ENCODE results near the gene NAIP. TPM values are rescaled to one million over a fixed set of nuclear protein-coding genes. Genes with fewer than 3 reads are reported as not detected.
"Not testable (repeated sequence)": the region's sequence is repeated elsewhere in the genome, so short reads cannot be mapped to it uniquely, and the experiment has no call there.

Gene NAIP
- total RNA-seq, 1 experiment from 2014 or later = 8.0 TPM

- POLR2A ChIA-PET = no interaction called here
- in situ Hi-C loops (cut with HindIII; ENCODE audit: low pct_unique_long_range_greater_than_20kb, low sequenced_read_pairs) (no loop called here), intact Hi-C loops (cut with micrococcal nuclease; ENCODE audit: unreplicated experiment) (no loop called here)
- Histone ChIP-seq H3K4me3 (ENCODE audit: low read depth in 2 of 2, low read length in 2 of 2) (no peak overlapping the region), H3K36me3 (ENCODE audit: control insufficient read depth, insufficient read depth, low read length) (no peaks in the 10 kb centered on the region), H3K9me3 (ENCODE audit: control insufficient read depth, insufficient read depth, low read depth, low read length) (no peaks in the 10 kb centered on the region), H3K4me1 (ENCODE audit: control insufficient read depth, insufficient read depth, low read length) (no peaks in the 10 kb centered on the region), H3K27ac (ENCODE audit: low read length) (no peak overlapping the region), H3K27me3 (ENCODE audit: control insufficient read depth, insufficient read depth, low read length) (no peaks in the 10 kb centered on the region)
- no TSS peak for BruUV-seq (replicated peaks)
- no peak for ATAC-seq
- TF ChIP-seq TCF7L2 (IDR thresholded peaks at IDR 0.05; ENCODE audit: low read depth, low read length) (no peak), POLR2AphosphoS5 (IDR thresholded peaks at IDR 0.05; ENCODE audit: low read depth, low read length) (no peak), SIN3A (IDR thresholded peaks at IDR 0.05; ENCODE audit: borderline replicate concordance, insufficient read depth, low read depth, low read length) (no peak), CTCF (IDR thresholded peaks at IDR 0.05) (no peak), REST (IDR thresholded peaks at IDR 0.05; ENCODE audit: insufficient read depth in 1 of 2, low read depth in 2 of 2, low read length in 1 of 2) (no peak)
- CTCF ChIA-PET = no interaction called here
- DNase-seq (ENCODE audit: low read depth, low spot score) = no peak
Measured at GRCh38 chr5:71013575-71013974, 11.6 kb downstream of the NAIP start.

- ChIA-PET POLR2A (no interaction called here), CTCF (no interaction called here)
- in situ Hi-C loops (cut with HindIII; ENCODE audit: low pct_unique_long_range_greater_than_20kb, low sequenced_read_pairs) (no loop called here), intact Hi-C loops (cut with micrococcal nuclease; ENCODE audit: unreplicated experiment) (no loop called here)
- H3K27ac ChIP-seq (ENCODE audit: low read length) = no peak overlapping the region
- no peaks in the 10 kb centered on the region for H3K4me1 ChIP-seq (ENCODE audit: control insufficient read depth, insufficient read depth, low read length)
- no peaks in the 10 kb centered on the region for H3K9me3 ChIP-seq (ENCODE audit: control insufficient read depth, insufficient read depth, low read depth, low read length)
- BruUV-seq (replicated peaks) = no TSS peak
- no peaks in the 10 kb centered on the region for H3K36me3 ChIP-seq (ENCODE audit: control insufficient read depth, insufficient read depth, low read length)
- H3K4me3 ChIP-seq (ENCODE audit: low read depth in 2 of 2, low read length in 2 of 2) = no peak overlapping the region
- DNase-seq (ENCODE audit: low read depth, low spot score) (no peak), ATAC-seq (no peak)
- TF ChIP-seq REST (IDR thresholded peaks at IDR 0.05; ENCODE audit: insufficient read depth in 1 of 2, low read depth in 2 of 2, low read length in 1 of 2) (no peak), SIN3A (IDR thresholded peaks at IDR 0.05; ENCODE audit: borderline replicate concordance, insufficient read depth, low read depth, low read length) (no peak), POLR2AphosphoS5 (IDR thresholded peaks at IDR 0.05; ENCODE audit: low read depth, low read length) (no peak), CTCF (IDR thresholded peaks at IDR 0.05) (no peak), TCF7L2 (IDR thresholded peaks at IDR 0.05; ENCODE audit: low read depth, low read length) (no peak)
- H3K27me3 ChIP-seq (ENCODE audit: control insufficient read depth, insufficient read depth, low read length) = no peaks in the 10 kb centered on the region
Measured at GRCh38 chr5:71011194-71011792, 13.8 kb downstream of the NAIP start.

- POLR2A ChIA-PET; in situ Hi-C loops (cut with HindIII; ENCODE audit: low pct_unique_long_range_greater_than_20kb, low sequenced_read_pairs); H3K4me3 ChIP-seq (ENCODE audit: low read depth in 2 of 2, low read length in 2 of 2); H3K27me3 ChIP-seq (ENCODE audit: control insufficient read depth, insufficient read depth, low read length); H3K4me1 ChIP-seq (ENCODE audit: control insufficient read depth, insufficient read depth, low read length); DNase-seq (ENCODE audit: low read depth, low spot score); CTCF ChIA-PET; intact Hi-C loops (cut with micrococcal nuclease; ENCODE audit: unreplicated experiment); BruUV-seq (replicated peaks); H3K36me3 ChIP-seq (ENCODE audit: control insufficient read depth, insufficient read depth, low read length); H3K27ac ChIP-seq (ENCODE audit: low read length); H3K9me3 ChIP-seq (ENCODE audit: control insufficient read depth, insufficient read depth, low read depth, low read length): not testable (repeated sequence)
- ATAC-seq = peak; percentile 51; the same call in 1 of the 2 replicates
Measured at GRCh38 chr5:71006983-71007382, 18.2 kb downstream of the NAIP start.

- DNase-seq (ENCODE audit: low read depth, low spot score); intact Hi-C loops (cut with micrococcal nuclease; ENCODE audit: unreplicated experiment); in situ Hi-C loops (cut with HindIII; ENCODE audit: low pct_unique_long_range_greater_than_20kb, low sequenced_read_pairs); H3K4me1 ChIP-seq (ENCODE audit: control insufficient read depth, insufficient read depth, low read length); H3K4me3 ChIP-seq (ENCODE audit: low read depth in 2 of 2, low read length in 2 of 2); POLR2A ChIA-PET; ATAC-seq; H3K36me3 ChIP-seq (ENCODE audit: control insufficient read depth, insufficient read depth, low read length); H3K9me3 ChIP-seq (ENCODE audit: control insufficient read depth, insufficient read depth, low read depth, low read length); CTCF ChIA-PET; H3K27me3 ChIP-seq (ENCODE audit: control insufficient read depth, insufficient read depth, low read length); BruUV-seq (replicated peaks); H3K27ac ChIP-seq (ENCODE audit: low read length): not testable (repeated sequence)
Measured at GRCh38 chr5:70984882-70985281, 40.3 kb downstream of the NAIP start.

Measured in Panc1 (cell line).